LoVo (cell line): ENCODE data around the gene KCTD3.

Experiments
- DNase-seq: peaks from one replicate; pipeline ENCODE4 v3.0.0-alpha.2; 2016; ENCODE audit warnings: low spot score

Gene KCTD3

GRCh38 chr1:215566556-215567490 is at the start of gene KCTD3:
Gene KCTD3, plus strand, starts transcription at chr1:215567304. Its CDS starts 382 bp downstream, at chr1:215567686.
- peak; percentile 85 for DNase-seq

- DNase-seq, result no peak
Observed at GRCh38 chr1:215517441-215517891, 49.6 kb upstream of the KCTD3 start.

- no peak for DNase-seq
Observed at GRCh38 chr1:215518594-215518993, 48.5 kb upstream of the KCTD3 start.

GRCh38 chr1:215521279-215521678 is 45.8 kb upstream of the KCTD3 start:
- no peak for DNase-seq

GRCh38 chr1:215523128-215523861 is 43.8 kb upstream of the KCTD3 start:
- no peak for DNase-seq

- DNase-seq, result no peak
Observed at GRCh38 chr1:215523906-215524305, 43.2 kb upstream of the KCTD3 start.

- DNase-seq, result peak; percentile 61
Observed at GRCh38 chr1:215526147-215526845, 40.8 kb upstream of the KCTD3 start.

- no peak for DNase-seq
Observed at GRCh38 chr1:215526846-215527151, 40.3 kb upstream of the KCTD3 start.

- DNase-seq, result no peak
Observed at GRCh38 chr1:215529111-215529510, 38.0 kb upstream of the KCTD3 start.

- no peak for DNase-seq
Observed at GRCh38 chr1:215529571-215529970, 37.5 kb upstream of the KCTD3 start.

- no peak for DNase-seq
Observed at GRCh38 chr1:215530401-215530984, 36.6 kb upstream of the KCTD3 start.

- DNase-seq, result no peak
Observed at GRCh38 chr1:215539803-215540570, 27.1 kb upstream of the KCTD3 start.

- DNase-seq, result no peak
Observed at GRCh38 chr1:215542301-215542700, 24.8 kb upstream of the KCTD3 start.

- no peak for DNase-seq
Observed at GRCh38 chr1:215543191-215543606, 23.9 kb upstream of the KCTD3 start.

GRCh38 chr1:215543806-215544205 is 23.3 kb upstream of the KCTD3 start:
- no peak for DNase-seq

GRCh38 chr1:215544566-215544965 is 22.5 kb upstream of the KCTD3 start:
- DNase-seq, result no peak

- no peak for DNase-seq
Observed at GRCh38 chr1:215545096-215545495, 22.0 kb upstream of the KCTD3 start.

GRCh38 chr1:215547011-215547410 is 20.1 kb upstream of the KCTD3 start:
- no peak for DNase-seq

- DNase-seq, result no peak
Observed at GRCh38 chr1:215551806-215552205, 15.3 kb upstream of the KCTD3 start.

GRCh38 chr1:215554865-215555264 is 12.2 kb upstream of the KCTD3 start:
- no peak for DNase-seq

GRCh38 chr1:215555531-215555930 is 11.6 kb upstream of the KCTD3 start:
- no peak for DNase-seq
